ENCODE data around the gene PCDHB11. TPM values are rescaled to one million over a fixed set of nuclear protein-coding genes. Genes with fewer than 3 reads are reported as not detected.
A peak's percentile ranks its signal among the peaks of the same experiment; 100 is the strongest.
"Not testable (repeated sequence)": the region's sequence is repeated elsewhere in the genome, so short reads cannot be mapped to it uniquely, and the experiment has no call there.

The PCDHB11 gene
- total and polyA plus RNA-seq, 4 donors, result 3.8 to 9.7 (median 5.8) TPM

- H3K9me3 ChIP-seq (ENCODE audit: control insufficient read depth, insufficient read depth, low read length); H3K4me1 ChIP-seq (ENCODE audit: control insufficient read depth, insufficient read depth, low read length); H3K27me3 ChIP-seq (ENCODE audit: control insufficient read depth, insufficient read depth, low read length); DNase-seq (ENCODE audit: low read depth in 4 of 6, low spot score in 6 of 6); H3K36me3 ChIP-seq (ENCODE audit: control insufficient read depth, insufficient read depth, low read length); H3K4me3 ChIP-seq (ENCODE audit: low read depth, low read length); H3K27ac ChIP-seq (ENCODE audit: low read depth, low read length): not testable (repeated sequence)
- WGBS (ENCODE audit: insufficient coverage), result 22% methylated on average over 17 of the region's 28 CpGs
These were observed 41.5 kb upstream of the PCDHB11 start for GRCh38 chr5:141157901-141158300.

- Histone ChIP-seq H3K36me3 (ENCODE audit: control insufficient read depth, insufficient read depth, low read length) (no peaks in the 10 kb centered on the region), H3K27ac (ENCODE audit: low read depth, low read length) (no peak within 1 kb of the TSS), H3K27me3 (ENCODE audit: control insufficient read depth, insufficient read depth, low read length) (peaks cover 2% of the 10 kb centered on the region), H3K9me3 (ENCODE audit: control insufficient read depth, insufficient read depth, low read length) (no peaks in the 10 kb centered on the region), H3K4me3 (ENCODE audit: low read depth, low read length) (peak within 1 kb of the TSS; percentile 7), H3K4me1 (ENCODE audit: control insufficient read depth, insufficient read depth, low read length) (no peaks in the 10 kb centered on the region)
- 40% methylated on average over 7 of the region's 20 CpGs for WGBS (ENCODE audit: insufficient coverage)
- peak in 2 of 6 donors; percentile 55 to 57 for DNase-seq (ENCODE audit: low read depth in 4 of 6, low spot score in 6 of 6)
These were observed 26.8 kb upstream of the PCDHB11 start, which contains the start of gene PCDHB7 for GRCh38 chr5:141172381-141173204. TSS of gene PCDHB7 (plus strand) at chr5:141172644. CDS start at chr5:141172836, 192 bp downstream.

- H3K36me3 ChIP-seq (ENCODE audit: control insufficient read depth, insufficient read depth, low read length); H3K4me3 ChIP-seq (ENCODE audit: low read depth, low read length); H3K27ac ChIP-seq (ENCODE audit: low read depth, low read length); H3K9me3 ChIP-seq (ENCODE audit: control insufficient read depth, insufficient read depth, low read length); DNase-seq (ENCODE audit: low read depth in 4 of 6, low spot score in 6 of 6); H3K27me3 ChIP-seq (ENCODE audit: control insufficient read depth, insufficient read depth, low read length); H3K4me1 ChIP-seq (ENCODE audit: control insufficient read depth, insufficient read depth, low read length): not testable (repeated sequence)
- WGBS (ENCODE audit: insufficient coverage), result 31% methylated on average over 55 of the region's 79 CpGs
These were observed 24.9 kb upstream of the PCDHB11 start for GRCh38 chr5:141174291-141175104.

- H3K9me3 ChIP-seq (ENCODE audit: control insufficient read depth, insufficient read depth, low read length), result no peaks in the 10 kb centered on the region
- peaks cover 2% of the 10 kb centered on the region for H3K27me3 ChIP-seq (ENCODE audit: control insufficient read depth, insufficient read depth, low read length)
- no peak for DNase-seq (ENCODE audit: low read depth in 4 of 6, low spot score in 6 of 6)
- H3K4me1 ChIP-seq (ENCODE audit: control insufficient read depth, insufficient read depth, low read length), result no peaks in the 10 kb centered on the region
- H3K36me3 ChIP-seq (ENCODE audit: control insufficient read depth, insufficient read depth, low read length), result no peaks in the 10 kb centered on the region
- no peak overlapping the region for H3K27ac ChIP-seq (ENCODE audit: low read depth, low read length)
- H3K4me3 ChIP-seq (ENCODE audit: low read depth, low read length), result no peak overlapping the region
- WGBS (ENCODE audit: insufficient coverage), result no CpG with 5 or more reads among the region's 1 CpG
These were observed 23.5 kb upstream of the PCDHB11 start for GRCh38 chr5:141175933-141176332.

- not testable (repeated sequence) for DNase-seq (ENCODE audit: low read depth in 4 of 6, low spot score in 6 of 6); H3K36me3 ChIP-seq (ENCODE audit: control insufficient read depth, insufficient read depth, low read length); H3K4me1 ChIP-seq (ENCODE audit: control insufficient read depth, insufficient read depth, low read length); H3K27me3 ChIP-seq (ENCODE audit: control insufficient read depth, insufficient read depth, low read length); H3K27ac ChIP-seq (ENCODE audit: low read depth, low read length); H3K4me3 ChIP-seq (ENCODE audit: low read depth, low read length); H3K9me3 ChIP-seq (ENCODE audit: control insufficient read depth, insufficient read depth, low read length)
- no CpG with 5 or more reads among the region's 18 CpGs for WGBS (ENCODE audit: insufficient coverage)
These were observed 21.7 kb upstream of the PCDHB11 start, which contains the start of gene PCDHB8 for GRCh38 chr5:141177577-141178191. TSS of gene PCDHB8 (plus strand) at chr5:141177790. CDS start at chr5:141178035, 245 bp downstream.

- not testable (repeated sequence) for DNase-seq (ENCODE audit: low read depth in 4 of 6, low spot score in 6 of 6); H3K4me3 ChIP-seq (ENCODE audit: low read depth, low read length); H3K36me3 ChIP-seq (ENCODE audit: control insufficient read depth, insufficient read depth, low read length); H3K9me3 ChIP-seq (ENCODE audit: control insufficient read depth, insufficient read depth, low read length); H3K4me1 ChIP-seq (ENCODE audit: control insufficient read depth, insufficient read depth, low read length); H3K27me3 ChIP-seq (ENCODE audit: control insufficient read depth, insufficient read depth, low read length); H3K27ac ChIP-seq (ENCODE audit: low read depth, low read length)
- WGBS (ENCODE audit: insufficient coverage), result 25% methylated on average over 13 of the region's 39 CpGs
These were observed 20.1 kb upstream of the PCDHB11 start for GRCh38 chr5:141179371-141179770.

GRCh38 chr5:141179876-141180275, 19.6 kb upstream of the PCDHB11 start:
- not testable (repeated sequence) for H3K27me3 ChIP-seq (ENCODE audit: control insufficient read depth, insufficient read depth, low read length); H3K9me3 ChIP-seq (ENCODE audit: control insufficient read depth, insufficient read depth, low read length); H3K4me3 ChIP-seq (ENCODE audit: low read depth, low read length); H3K36me3 ChIP-seq (ENCODE audit: control insufficient read depth, insufficient read depth, low read length); DNase-seq (ENCODE audit: low read depth in 4 of 6, low spot score in 6 of 6); H3K27ac ChIP-seq (ENCODE audit: low read depth, low read length); H3K4me1 ChIP-seq (ENCODE audit: control insufficient read depth, insufficient read depth, low read length)
- 19% methylated on average over 25 of the region's 32 CpGs for WGBS (ENCODE audit: insufficient coverage)

GRCh38 chr5:141180313-141180712, 19.1 kb upstream of the PCDHB11 start:
- Histone ChIP-seq H3K27me3 (ENCODE audit: control insufficient read depth, insufficient read depth, low read length) (no peaks in the 10 kb centered on the region), H3K27ac (ENCODE audit: low read depth, low read length) (no peak overlapping the region), H3K36me3 (ENCODE audit: control insufficient read depth, insufficient read depth, low read length) (no peaks in the 10 kb centered on the region), H3K4me1 (ENCODE audit: control insufficient read depth, insufficient read depth, low read length) (no peaks in the 10 kb centered on the region), H3K9me3 (ENCODE audit: control insufficient read depth, insufficient read depth, low read length) (peaks cover 2% of the 10 kb centered on the region), H3K4me3 (ENCODE audit: low read depth, low read length) (no peak overlapping the region)
- 60% methylated on average over 1 of the region's 1 CpG for WGBS (ENCODE audit: insufficient coverage)
- DNase-seq (ENCODE audit: low read depth in 4 of 6, low spot score in 6 of 6), result no peak

- WGBS (ENCODE audit: insufficient coverage), result 10% methylated on average over 13 of the region's 13 CpGs
- Histone ChIP-seq H3K4me3 (ENCODE audit: low read depth, low read length) (peak within 1 kb of the TSS; percentile 2), H3K4me1 (ENCODE audit: control insufficient read depth, insufficient read depth, low read length) (no peaks in the 10 kb centered on the region), H3K27me3 (ENCODE audit: control insufficient read depth, insufficient read depth, low read length) (no peaks in the 10 kb centered on the region), H3K9me3 (ENCODE audit: control insufficient read depth, insufficient read depth, low read length) (peaks cover 3% of the 10 kb centered on the region), H3K27ac (ENCODE audit: low read depth, low read length) (no peak within 1 kb of the TSS), H3K36me3 (ENCODE audit: control insufficient read depth, insufficient read depth, low read length) (no peaks in the 10 kb centered on the region)
- peak in 2 of 6 donors; percentile 64 to 67 for DNase-seq (ENCODE audit: low read depth in 4 of 6, low spot score in 6 of 6)
These were observed 17.2 kb upstream of the PCDHB11 start, which contains the start of gene PCDHB16 for GRCh38 chr5:141182248-141182647. TSS of gene PCDHB16 (plus strand) at chr5:141182387. CDS start at chr5:141182560, 173 bp downstream.

Measured in spinal cord (tissue), 10 donors.